HPDE6-E6E7 (cell line): ENCODE measurements around the gene ABLIM2.

Experiments used
- DNase-seq: peaks from one replicate; pipeline ENCODE4 v3.0.0; 2011; ENCODE audit warnings: missing footprints; ENCODE audit errors: extremely low spot score

Gene ABLIM2

GRCh38 chr4:8028884-8029568 lies 129.6 kb downstream of the ABLIM2 start:
- DNase-seq, result no peak

DNA sequence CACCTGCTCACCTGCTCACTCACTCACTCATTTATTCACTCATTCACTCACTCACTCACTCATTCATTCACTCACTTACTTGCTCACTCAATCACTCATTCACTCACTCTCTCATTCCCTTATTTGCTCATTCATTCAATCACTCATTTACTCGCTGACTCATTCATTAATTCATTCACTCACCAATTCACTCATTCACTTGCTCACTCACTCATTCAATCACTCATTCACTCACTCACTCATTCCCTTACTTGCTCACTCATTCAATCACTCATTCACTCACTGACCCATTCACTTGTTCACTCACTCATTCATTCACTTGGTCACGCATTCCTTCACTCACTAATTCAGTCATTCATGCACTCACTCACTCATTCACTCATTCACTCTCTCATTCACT lies 130.2 kb downstream of the ABLIM2 start:
- DNase-seq, result no peak

GRCh38 chr4:8026453-8026852 lies 132.2 kb downstream of the ABLIM2 start:
- DNase-seq, result no peak

DNA sequence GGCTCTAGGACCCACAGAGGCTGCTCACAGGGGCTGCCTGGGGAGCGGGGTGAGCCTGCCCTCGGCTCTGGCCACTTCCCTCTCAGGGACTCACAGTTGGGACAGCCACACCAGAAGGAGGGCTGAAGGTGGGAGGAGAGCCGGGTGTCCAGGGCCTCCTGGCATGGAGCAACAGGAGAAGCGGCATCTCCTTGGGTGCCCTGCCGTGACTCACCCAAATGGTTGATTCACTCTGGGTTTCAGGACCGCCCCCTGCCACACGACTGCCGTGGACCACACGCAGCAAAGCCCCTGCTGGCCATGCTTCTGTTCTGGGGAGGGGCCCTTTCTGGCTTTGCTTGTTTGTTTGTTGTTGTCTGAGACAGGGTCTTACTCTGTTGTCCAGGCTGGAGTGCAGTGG lies 132.9 kb downstream of the ABLIM2 start:
- DNase-seq, result no peak

DNA sequence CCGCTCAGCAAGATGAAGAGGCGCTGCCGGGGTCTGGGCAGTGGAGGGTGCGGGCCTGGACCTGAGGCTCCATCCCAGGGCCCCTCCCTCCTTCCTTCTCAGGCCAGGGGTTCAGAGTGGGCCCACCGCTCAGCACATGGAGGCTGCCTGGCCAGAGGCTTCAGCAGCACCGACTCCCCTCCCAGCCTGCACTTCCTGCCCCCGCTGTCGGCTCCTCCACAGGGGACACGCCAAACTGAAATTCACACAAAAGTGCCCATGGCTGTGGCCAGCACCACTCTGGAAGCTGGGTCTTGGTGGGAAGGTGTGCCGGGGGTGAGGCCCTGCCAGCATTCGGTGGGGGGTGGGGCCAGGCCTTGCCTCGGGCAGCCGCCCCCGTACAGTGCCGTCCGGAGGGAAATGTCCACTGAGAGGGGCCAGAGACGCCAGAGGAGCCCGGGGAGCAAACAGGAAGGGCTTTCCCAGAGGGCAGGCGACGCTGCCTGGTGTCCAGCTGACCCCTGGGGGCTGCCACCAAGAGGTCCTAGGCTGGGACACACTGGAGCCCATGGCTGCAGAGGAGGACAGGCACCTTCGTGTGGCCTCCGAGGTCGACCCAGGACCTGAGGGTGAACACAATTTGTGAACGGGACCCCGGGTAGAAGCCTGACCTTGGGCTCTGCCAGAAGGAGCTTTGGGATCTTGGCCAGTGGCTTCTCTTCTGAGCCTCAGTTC lies 134.4 kb downstream of the ABLIM2 start:
- DNase-seq, result no peak

DNA sequence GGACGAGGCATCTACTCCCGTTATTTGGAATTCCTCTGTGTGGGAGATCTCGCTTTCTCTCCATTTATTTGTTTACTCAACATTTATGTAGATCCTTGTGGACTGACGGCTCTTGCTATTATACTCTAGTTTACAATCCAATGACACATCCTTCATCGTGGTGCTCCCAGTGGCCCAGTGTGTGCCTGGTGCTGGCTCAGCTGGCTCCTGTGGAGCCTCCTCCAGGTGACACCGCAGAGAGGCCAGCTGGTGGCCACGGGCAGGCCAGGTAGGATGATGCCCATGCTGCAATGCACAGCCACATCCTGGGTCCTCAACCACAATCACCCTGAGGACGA lies 134.9 kb downstream of the ABLIM2 start:
- DNase-seq, result no peak

- DNase-seq, result no peak
These were observed 135.6 kb downstream of the ABLIM2 start for GRCh38 chr4:8022767-8023695.

GRCh38 chr4:8021796-8022195 lies 136.8 kb downstream of the ABLIM2 start:
- DNase-seq, result no peak

DNA sequence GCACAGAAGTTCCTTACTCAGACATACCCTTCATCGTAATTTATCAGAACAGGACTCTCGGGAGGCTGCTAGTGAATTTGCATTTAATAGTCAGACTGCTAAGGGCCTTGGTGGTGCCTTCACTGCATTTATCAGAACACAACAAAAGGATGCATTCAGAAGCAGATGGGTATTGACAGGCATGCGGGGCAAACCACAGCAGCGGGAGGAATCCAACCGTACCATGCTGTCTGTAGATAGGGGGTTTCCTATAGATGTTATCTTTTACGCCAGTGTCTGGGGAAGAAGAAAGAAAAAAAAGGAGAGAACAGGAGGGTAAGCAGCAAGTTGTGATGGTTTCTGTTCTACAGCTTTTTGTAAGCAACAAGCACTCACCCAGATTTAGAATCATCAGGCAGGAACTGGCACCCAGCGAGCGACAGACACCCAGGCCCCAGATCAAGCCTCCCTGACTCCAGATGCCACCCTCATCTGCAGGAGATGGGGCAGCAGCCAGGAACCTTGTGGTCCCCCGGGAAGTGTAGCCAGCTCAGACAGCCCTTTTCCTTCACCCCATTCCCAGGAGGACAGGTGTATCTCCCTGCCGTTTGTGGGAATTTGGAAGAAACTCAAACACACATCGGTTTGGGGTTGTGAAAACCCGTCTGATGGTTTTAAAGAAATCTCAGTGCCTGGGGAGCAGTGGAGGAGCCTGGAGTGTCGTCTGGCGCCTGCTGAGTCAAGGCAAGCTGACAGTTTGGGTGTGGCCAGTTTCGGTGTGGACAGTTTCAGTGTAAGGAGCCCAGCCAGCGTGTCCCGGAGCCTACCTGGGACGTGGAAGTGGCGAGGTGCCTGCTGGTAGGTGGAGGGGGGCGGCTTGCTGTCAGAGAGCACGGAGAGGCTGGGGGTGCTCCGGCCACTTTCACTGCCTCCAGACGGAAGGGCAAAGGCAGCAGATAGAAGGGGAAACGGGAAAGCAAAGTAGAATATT lies 138.9 kb downstream of the ABLIM2 start:
- peak; percentile 38 for DNase-seq

GRCh38 chr4:8016527-8016926 lies 142.1 kb downstream of the ABLIM2 start:
- DNase-seq, result no peak

GRCh38 chr4:8015512-8015911 lies 143.1 kb downstream of the ABLIM2 start:
- DNase-seq, result peak; percentile 45

- no peak for DNase-seq
These were observed 144.5 kb downstream of the ABLIM2 start for GRCh38 chr4:8013976-8014726.

DNA sequence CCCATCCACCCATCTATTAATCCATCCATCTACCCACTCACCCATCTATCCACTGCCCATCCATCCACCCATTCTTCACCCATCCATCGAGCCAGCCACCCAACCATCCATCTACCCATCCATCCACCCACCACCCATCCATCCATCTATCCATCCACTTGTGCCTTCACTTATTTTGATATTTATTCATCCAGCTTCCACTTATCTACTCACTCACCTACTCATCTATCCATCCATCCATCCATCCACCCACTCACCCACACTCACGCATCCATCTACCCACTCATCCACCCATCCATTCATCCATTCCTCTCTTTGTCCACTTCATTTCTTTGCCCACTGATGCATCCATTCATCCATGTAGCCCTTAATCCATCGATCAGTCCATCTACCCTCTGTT lies 146.1 kb downstream of the ABLIM2 start:
- no peak for DNase-seq

DNA sequence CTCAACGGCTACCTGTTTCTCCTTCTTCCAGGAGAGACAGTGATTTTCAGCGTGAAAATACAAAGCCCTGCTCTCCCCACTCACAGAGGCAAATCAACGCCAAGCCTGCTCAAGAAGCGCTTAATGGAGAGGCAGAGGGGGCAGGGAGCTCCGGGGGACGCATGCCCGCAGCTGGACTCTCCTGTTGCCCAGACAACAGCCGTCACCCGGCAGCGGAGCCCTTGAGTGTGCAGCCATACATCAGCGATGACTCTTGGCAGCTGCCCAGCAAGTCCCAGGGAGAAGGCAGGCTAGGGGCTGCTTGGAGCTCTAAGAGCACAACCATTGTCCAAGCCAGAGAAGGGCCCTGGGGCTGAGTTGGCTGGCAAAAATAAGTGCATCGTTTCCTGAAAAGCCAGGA lies 148.0 kb downstream of the ABLIM2 start:
- DNase-seq, result no peak

GRCh38 chr4:8009710-8010511 lies 148.7 kb downstream of the ABLIM2 start:
- DNase-seq, result no peak

- no peak for DNase-seq
These were observed 149.5 kb downstream of the ABLIM2 start for GRCh38 chr4:8009097-8009496.

DNA sequence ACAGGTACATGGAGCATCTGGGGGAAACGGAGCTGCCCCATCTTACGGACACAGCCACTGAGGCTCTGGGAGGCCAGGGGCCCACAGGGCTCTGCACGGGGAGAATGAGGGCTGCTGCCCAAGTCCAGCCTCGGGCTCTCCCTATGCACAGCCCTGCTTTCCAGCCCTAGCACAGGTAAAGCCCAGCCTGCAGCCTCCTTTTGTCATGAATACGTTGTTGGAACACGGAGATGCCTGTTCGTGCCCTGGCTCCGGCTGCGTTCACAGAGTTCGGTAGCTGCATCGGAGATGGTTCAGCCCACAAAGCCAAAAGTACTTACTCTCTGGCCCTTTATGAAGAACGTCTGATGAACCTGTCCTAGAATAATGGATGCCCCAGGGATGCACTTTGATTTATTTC lies 150.2 kb downstream of the ABLIM2 start:
- no peak for DNase-seq

GRCh38 chr4:8007581-8007980 lies 151.0 kb downstream of the ABLIM2 start:
- DNase-seq, result no peak

- DNase-seq, result no peak
These were observed 152.1 kb downstream of the ABLIM2 start for GRCh38 chr4:8006471-8006870.

DNA sequence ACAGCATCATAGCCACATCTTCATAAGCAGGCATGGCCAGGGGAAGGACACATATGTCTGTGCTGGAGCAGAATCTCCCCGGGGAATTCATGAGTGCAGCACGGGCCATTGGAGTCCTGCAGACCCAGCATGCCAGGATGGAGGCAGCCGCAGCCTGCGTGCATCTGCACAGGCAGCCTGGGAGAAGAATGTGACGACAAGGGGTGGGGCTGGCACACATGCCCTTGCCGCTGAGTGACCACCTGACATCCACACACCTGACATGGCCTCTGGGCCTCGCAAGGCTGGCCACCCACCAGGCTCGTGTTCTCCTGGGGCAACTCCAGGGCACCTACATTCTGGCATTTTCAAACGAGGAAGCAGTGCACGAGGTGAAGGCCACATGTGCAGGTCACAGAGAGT lies 152.8 kb downstream of the ABLIM2 start:
- no peak for DNase-seq
